GM19438 (cell line): Measurements from ENCODE around the gene SORL1.
A peak's percentile ranks its signal among the peaks of the same experiment; 100 is the strongest.

Experiments used
- ATAC-seq: cut with Tn5 transposase; IDR thresholded peaks from one replicate; pipeline ENCODE4 v1.9.1; 2021; ENCODE audit warnings: low read depth; ENCODE audit not compliant: unreplicated experiment

The SORL1 gene

GRCh38 chr11:121530257-121530656 lies 78.1 kb downstream of the SORL1 start:
- ATAC-seq: no peak

DNA sequence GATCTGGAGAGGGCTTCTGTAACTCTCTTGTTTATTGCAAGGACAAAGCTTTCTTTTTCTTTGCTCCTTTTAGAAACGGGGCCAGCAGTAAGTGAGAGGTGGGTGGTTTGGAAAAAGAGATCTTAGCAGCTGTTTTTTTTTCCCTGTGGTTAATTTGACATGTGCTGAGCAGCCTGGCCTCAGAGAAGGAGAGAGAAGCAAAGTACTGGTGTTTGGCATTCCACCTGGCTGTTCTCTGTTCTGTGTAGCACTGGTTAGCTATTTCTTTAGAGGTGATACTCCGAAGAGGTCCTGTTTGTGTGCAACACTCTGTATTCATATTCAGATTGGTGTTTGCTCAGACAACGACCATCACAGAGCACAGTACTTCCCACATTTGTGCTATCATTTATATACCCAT lies 81.5 kb downstream of the SORL1 start:
- ATAC-seq: no peak

DNA sequence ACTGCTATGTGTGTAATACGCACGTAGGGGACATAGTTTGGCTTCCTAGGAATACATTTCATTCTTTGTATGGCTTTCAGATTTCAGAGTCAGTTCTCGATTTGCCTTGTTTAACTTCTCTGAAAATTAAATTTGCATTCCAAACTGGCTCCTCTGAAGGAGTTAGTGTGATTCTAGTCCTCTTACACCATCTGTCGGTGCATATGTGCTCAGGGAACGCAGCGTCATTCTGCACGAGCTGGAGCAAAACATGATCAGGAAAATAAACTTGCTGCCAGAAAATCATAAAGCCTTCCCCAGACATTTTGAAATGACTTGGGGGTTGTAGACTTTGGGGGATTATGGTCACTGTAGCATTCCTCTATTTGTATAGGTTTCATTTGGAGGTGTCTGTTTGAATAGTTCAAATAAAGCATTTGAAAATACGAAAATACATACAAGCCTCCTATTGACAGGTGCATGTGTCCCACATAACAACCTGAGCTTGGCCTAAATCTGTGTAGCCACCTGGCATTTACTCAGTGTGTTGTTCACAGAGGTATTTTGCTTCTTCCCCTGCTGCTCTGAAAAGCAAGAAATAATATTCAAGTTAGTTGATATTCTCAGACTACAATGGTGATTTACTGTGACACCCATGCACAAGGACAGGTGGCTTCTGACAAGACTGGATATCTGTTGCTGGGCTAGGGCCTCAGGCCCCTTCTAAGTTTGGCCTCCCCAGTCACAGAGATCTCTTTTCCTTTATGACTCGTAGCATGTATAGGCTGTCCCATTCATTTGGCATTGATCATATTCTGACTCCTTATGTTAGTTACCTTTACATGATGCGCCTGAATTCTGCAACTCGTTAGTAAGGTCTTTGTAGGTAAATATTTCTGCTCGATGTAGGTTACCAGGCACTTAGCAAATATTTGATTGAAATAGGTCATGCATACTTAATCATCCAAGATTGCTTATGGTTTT lies 82.3 kb downstream of the SORL1 start:
- ATAC-seq: no peak

DNA sequence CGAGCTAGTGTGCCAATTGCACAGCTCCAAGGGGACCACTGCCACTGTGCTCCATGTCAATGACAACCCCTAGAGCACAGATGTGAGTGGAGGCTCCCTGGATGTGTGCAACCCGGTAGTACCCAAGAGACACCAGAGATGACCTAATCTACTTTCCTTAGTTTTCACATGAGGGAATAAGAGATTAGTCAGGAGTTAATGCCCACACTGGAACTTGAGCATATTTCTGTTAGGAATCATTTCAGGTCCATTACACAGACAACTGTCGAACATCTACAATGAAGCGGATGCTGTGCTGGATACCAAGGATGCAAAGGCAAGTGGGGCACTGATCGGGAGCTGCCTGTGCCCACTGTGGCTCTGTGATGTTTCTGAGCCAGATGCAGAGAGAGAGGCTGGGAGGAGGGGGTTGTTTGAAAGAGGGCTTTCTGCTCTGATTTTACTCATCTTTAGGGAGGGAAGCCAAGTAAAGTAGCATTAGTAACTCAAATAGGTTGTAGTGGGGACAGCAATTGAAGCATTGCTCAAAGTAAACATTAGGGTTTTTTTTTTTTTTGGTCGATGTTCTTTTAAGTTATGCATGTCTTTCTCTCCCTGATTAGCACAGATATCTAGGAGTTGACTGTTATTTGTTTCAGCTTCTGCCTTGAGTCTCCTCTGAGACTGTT lies 83.1 kb downstream of the SORL1 start:
- ATAC-seq: no peak

- ATAC-seq: no peak
Observed at GRCh38 chr11:121536126-121536525, 84.0 kb downstream of the SORL1 start.

- no peak for ATAC-seq
Observed at GRCh38 chr11:121538054-121538453, 85.9 kb downstream of the SORL1 start.

DNA sequence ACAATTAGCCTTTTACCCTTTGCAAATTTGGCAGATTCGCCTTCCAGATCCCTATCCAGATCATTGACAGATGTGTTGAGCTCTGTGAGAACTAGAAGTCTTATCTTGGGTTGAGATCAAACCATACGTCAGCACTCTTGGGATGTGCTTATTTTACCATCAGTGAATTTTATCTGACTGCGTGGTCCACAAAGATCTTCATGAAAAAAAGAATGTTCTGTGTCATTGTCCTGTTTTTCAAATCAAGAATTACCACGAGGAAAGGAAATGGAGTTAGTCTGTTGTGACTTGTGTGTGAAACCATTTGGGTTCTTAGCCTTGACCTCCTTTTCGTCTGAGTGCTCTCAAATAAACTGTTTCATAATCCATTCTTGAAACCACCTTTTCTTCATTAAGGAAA lies 86.9 kb downstream of the SORL1 start:
- no peak for ATAC-seq

DNA sequence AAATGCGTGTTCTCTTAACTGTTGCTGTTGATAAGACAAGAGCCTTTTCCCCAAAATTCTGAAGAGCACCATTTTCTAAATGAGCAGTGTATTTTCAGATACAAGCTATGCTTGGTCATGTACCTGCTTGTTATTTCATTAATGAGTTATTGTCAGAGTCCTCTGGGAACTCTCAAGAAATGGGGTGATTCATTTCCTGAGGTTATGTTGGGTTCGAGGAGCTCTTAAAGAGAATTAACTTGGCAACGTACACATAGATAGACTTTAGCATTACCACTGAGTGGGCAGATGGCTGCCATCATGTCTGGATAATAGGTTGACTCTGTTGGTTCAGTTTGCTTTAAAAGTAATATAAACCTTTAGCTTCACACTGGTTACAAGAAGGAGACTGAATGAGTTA lies 88.5 kb downstream of the SORL1 start:
- no peak for ATAC-seq

DNA sequence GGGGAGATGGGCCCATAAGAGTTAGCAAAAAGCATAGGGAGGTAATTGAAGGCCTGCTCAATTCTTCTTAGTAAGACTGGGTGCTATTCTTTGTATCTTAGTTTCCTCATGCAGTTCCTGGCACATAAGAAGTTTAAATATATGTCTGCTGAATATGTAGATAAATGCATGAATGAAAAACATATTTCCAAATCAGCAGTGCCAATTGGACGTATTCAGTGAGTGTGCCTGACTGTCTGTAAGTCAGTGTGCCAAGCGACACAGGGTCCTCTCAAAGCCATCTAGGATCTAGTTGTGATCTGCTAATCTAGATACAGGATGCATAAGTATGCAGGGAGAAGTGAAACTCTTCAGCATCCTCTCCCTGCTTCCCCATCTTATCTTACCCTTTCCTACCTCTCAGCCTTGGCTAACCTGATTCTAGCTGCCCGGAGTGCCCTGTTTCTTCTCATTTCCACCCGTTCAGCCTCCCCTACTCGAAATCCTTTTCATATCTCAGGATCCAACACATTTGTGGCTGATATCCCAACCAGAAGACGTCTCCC lies 91.8 kb downstream of the SORL1 start:
- no peak for ATAC-seq

DNA sequence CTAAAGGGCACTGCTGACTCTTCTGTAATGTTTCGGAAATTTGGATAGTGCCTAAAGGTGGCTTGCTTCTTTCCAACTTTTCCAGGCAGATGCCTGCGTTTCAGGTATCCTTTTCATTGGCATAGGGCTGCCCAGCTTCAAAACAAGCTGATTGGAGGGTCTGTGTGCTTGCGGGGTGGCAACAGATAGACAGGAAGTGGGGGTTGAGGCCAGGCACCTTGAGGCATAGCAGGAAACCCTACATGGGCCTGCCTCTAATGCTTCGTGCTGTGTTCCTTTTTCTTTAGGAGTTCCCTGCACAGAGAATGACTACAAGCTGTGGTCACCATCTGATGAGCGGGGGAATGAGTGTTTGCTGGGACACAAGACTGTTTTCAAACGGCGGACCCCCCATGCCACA lies 92.8 kb downstream of the SORL1 start:
- no peak for ATAC-seq

DNA sequence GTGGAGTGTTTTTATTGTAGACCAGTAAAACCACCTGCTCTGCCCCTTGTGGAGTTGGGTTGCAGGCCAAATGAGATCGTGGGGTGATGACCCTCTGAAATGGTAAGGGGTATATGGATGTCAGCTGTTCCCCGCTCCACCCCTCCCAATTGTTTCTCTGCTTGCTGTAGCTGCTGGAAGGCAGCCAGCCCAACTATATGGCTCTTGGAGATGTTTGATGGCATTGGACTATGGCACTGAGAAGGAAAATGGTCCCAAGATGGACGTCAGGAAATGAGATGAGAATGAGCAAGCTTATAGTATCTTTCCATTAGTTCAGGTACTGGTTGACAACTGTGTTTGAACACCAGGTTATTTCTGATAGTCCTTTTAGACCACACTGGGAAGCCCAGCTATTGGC lies 95.5 kb downstream of the SORL1 start:
- no peak for ATAC-seq

DNA sequence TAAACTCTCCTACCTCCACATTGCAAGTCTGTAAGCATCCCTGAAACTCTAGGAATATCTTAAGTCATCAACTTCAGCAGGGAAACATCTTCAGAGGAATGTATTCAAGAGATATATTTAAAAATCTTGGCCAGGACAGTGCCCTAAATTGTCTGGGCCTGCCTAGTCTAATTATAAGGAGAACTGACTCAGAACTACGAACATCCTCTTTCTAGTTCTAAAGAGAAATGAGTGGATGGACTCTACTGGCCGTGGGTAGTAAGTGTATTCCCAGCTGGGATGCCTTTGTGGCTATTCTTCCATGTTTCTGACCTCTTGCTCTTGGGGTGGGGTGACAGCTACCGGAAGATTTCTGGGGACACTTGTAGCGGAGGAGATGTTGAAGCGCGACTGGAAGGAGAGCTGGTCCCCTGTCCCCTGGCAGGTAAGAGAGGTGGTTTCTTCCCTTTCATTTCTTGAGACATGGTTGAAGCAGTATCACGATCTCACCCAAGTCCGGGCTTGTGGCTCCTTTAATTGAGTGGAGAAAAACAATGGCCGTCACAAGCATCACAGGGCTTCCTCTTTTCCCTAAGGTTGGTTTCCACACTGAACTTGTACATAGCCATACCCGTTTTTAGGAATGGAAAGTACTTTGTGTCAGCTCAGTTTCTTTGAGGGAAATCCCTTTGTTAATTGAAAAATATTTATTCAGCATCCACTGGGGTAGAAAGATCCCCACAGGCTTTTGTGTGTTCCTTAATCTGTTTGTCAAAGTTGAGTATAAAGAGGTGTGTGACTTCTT lies 98.3 kb downstream of the SORL1 start:
- ATAC-seq: no peak

DNA sequence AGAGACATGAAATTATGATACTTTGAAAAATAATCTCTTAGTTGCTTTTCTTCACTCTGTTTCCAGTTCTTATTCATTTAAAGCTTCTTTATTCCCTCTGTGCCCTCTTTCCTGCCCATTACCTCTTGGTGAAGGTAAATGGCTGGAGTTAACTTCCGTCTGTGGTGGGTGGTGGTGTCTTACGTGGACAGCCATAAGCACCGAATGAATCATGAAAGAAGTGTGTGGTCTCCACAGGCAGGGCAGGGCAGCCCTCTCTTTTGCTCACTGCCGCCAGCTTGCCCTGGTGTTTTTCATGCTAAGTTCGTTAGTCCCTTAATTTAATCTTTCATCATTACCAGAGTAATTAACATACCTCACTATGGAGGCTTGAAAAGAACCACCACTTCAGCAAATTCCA lies 99.3 kb downstream of the SORL1 start:
- no peak for ATAC-seq

GRCh38 chr11:121552154-121552553 lies 100.0 kb downstream of the SORL1 start:
- no peak for ATAC-seq

DNA sequence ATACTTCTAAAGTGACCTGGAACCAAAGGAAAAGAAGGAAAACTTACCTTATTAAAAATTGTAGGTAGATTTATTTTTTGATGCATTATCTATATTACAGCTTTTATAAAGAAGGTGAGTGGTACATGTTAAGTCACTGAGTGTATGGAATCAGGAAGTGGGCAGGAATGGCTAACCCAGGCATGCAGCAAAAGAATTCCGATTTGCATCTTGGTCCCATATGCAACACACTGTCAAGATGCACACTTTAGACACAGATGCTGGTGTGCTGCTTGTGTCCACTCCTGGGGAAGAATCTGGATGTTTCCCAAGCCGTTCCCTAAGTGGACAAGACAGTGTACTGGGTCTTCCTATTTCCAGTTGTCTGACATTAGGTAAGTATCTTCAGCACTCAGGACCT lies 100.5 kb downstream of the SORL1 start:
- no peak for ATAC-seq

GRCh38 chr11:121553389-121553788 lies 101.3 kb downstream of the SORL1 start:
- ATAC-seq: no peak

DNA sequence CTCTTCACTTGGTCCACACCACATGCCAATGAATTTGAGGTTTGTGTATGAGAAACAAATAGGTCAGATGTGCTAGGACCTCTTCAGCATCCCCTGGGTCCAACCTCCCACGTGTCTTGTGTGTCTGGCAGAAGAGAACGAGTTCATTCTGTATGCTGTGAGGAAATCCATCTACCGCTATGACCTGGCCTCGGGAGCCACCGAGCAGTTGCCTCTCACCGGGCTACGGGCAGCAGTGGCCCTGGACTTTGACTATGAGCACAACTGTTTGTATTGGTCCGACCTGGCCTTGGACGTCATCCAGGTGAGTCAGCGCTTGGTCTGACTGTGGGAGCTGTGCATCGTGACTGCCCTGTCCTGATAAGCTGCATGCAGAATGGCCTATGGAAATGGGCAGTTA lies 101.7 kb downstream of the SORL1 start:
- ATAC-seq: no peak

DNA sequence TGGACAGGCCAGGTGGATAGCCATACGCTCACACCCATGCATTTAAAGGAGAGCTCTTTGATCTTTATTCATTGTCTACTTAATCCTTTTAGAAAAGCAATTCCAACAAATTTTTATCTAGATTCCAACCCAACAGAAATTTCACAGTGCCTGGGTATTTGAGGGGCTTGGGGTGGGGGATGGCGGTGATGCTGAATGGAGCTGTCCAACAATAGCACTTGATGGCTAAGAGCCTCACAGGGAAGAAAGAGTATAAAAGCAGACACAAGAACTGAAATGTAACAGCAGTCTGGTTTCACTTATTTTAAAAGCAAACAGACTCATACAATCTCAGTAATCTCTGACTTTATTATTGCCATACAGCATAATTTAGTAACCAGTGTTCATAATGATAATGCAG lies 102.4 kb downstream of the SORL1 start:
- ATAC-seq: no peak

DNA sequence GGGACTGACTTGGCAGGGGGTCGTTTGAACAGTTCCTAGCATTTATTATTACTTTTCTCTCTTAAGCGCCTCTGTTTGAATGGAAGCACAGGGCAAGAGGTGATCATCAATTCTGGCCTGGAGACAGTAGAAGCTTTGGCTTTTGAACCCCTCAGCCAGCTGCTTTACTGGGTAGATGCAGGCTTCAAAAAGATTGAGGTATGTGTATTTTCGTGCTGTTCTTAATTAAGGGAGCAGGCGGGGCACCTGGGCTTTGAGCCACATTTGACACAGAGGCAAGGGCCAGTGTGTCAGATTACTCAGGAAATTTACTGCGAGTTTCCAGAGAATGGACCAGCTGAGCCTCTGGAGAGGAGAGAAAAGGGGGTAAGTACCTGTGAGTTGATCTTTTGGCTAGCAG lies 103.0 kb downstream of the SORL1 start:
- no peak for ATAC-seq

GRCh38 chr11:121556937-121557336 lies 104.8 kb downstream of the SORL1 start:
- no peak for ATAC-seq

DNA sequence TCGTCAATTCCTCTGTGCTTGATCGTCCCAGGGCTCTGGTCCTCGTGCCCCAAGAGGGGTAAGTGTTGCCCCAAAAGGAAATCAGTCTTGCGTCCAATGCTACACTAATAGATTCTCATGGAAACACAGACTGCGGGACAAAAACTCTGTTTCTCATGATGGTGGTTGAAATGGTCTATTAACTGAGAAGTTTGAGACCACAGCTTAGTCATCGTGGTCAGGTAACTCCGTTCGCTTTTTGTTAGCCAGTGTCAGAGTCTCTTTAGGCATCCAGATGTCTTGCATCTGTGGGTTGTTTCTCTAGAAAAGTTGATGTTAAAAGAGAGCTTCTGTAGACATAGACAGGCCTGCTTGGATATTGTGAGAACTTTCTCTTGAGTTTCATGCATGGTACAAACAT lies 105.2 kb downstream of the SORL1 start:
- ATAC-seq: peak; percentile 79
